Thoracic aorta (tissue), 2 donors: Measurements from ENCODE around the gene CAMK2D. TPM values are rescaled to one million over a fixed set of nuclear protein-coding genes. Genes with fewer than 3 reads are reported as not detected.

Experiments used
- ATAC-seq: fragments of 150-250 bp; one replicate; pipeline ENCODE4 v1.8.0; 2017; ENCODE audit warnings: low read depth; ENCODE audit not compliant: insufficient number of reproducible peaks, low FRiP score
- DNase-seq: peaks from one replicate; pipeline ENCODE4 v3.0.0-alpha.2; 2020; ENCODE audit warnings: low spot score
- H3K27ac ChIP-seq, 2 donors: fragments of 200-600 bp; sonication (generic); 1 replicate in 1 of 2; 2 replicates in 1 of 2; pipeline ENCODE4 v1.5.1; 2016; ENCODE audit warnings: mild to moderate bottlenecking in 2 of 2, moderate library complexity in 2 of 2
- H3K27me3 ChIP-seq: fragments of 200-600 bp; sonication (generic); replicated peaks from 2 replicates; pipeline ENCODE4 v1.6.0; 2016; ENCODE audit warnings: mild to moderate bottlenecking; ENCODE audit not compliant: insufficient read depth
- H3K36me3 ChIP-seq: fragments of 200-600 bp; sonication (generic); one replicate; pipeline ENCODE4 v1.5.1; 2016
- H3K4me1 ChIP-seq, 2 donors: fragments of 200-600 bp; sonication (generic); 1 replicate in 1 of 2; 2 replicates in 1 of 2; pipeline versions ENCODE4 v1.5.1 to v1.6.0; 2016; ENCODE audit warnings: low read depth in 2 of 2, mild to moderate bottlenecking in 1 of 2; ENCODE audit not compliant: control insufficient read depth in 1 of 2
- H3K4me3 ChIP-seq: fragments of 200-600 bp; sonication (generic); 2 replicates; pipeline ENCODE4 v1.5.1; 2016; ENCODE audit warnings: mild to moderate bottlenecking
- H3K9me3 ChIP-seq: fragments of 200-600 bp; sonication (generic); 2 replicates; pipeline ENCODE4 v1.5.1; 2016
- CTCF ChIP-seq: fragments of 200-600 bp; sonication (generic); IDR thresholded peaks from one replicate; pipeline ENCODE4 v1.5.1; 2019; ENCODE audit warnings: antibody characterized with exemption
- total RNA-seq, 2 donors: library from RNA; depleted of rRNA; stranded (reverse); fragments of >200 nt; gene quantifications; one replicate each; pipeline versions ENCODE4 v1.1.0 to v1.2.3, GENCODE V29; 2016

Gene CAMK2D
- total RNA-seq, 2 donors from 2014 or later, result 50.6 to 70.1 TPM

GRCh38 chr4:113561758-113562157, 199.8 kb downstream of the CAMK2D start:
- H3K27me3 ChIP-seq, result no peaks in the 10 kb centered on the region
- ATAC-seq, result no peak

GRCh38 chr4:113561092-113561491, 200.4 kb downstream of the CAMK2D start:
- no peak for TF ChIP-seq CTCF
- Histone ChIP-seq H3K4me3 (no peak overlapping the region), H3K27me3 (no peaks in the 10 kb centered on the region), H3K27ac (no peak overlapping the region), H3K36me3 (no peaks in the 10 kb centered on the region), H3K9me3 (no peaks in the 10 kb centered on the region), H3K4me1 (peaks cover 3 to 7% of the 10 kb centered on the region in 2 donors)
- no peak for ATAC-seq
- no peak for DNase-seq

More at GRCh38 chr4:113561758-113562157, 199.8 kb downstream of the CAMK2D start:
- no peaks in the 10 kb centered on the region for H3K9me3 ChIP-seq
- no peak for TF ChIP-seq CTCF
- DNase-seq, result no peak
- H3K4me1 ChIP-seq, result peaks cover under 1 to 3% of the 10 kb centered on the region in 2 donors
- H3K4me3 ChIP-seq, result no peak overlapping the region
- no peaks in the 10 kb centered on the region for H3K36me3 ChIP-seq
- no peak overlapping the region for H3K27ac ChIP-seq

- peaks cover 3 to 12% of the 10 kb centered on the region in 2 donors for H3K4me1 ChIP-seq
- H3K36me3 ChIP-seq, result no peaks in the 10 kb centered on the region
- DNase-seq, result no peak
- no peak overlapping the region for H3K4me3 ChIP-seq
- no peak for TF ChIP-seq CTCF
- H3K9me3 ChIP-seq, result no peaks in the 10 kb centered on the region
- no peak overlapping the region for H3K27ac ChIP-seq
- no peaks in the 10 kb centered on the region for H3K27me3 ChIP-seq
- no peak for ATAC-seq
Measured at GRCh38 chr4:113560579-113560978, 201.0 kb downstream of the CAMK2D start.

GRCh38 chr4:113559947-113560346, 201.6 kb downstream of the CAMK2D start:
- no peak overlapping the region for H3K4me3 ChIP-seq
- H3K9me3 ChIP-seq, result no peaks in the 10 kb centered on the region
- DNase-seq, result no peak
- H3K4me1 ChIP-seq, result peaks cover 3 to 14% of the 10 kb centered on the region in 2 donors
- TF ChIP-seq CTCF, result no peak
- H3K36me3 ChIP-seq, result no peaks in the 10 kb centered on the region
- H3K27ac ChIP-seq, result no peak overlapping the region
- ATAC-seq, result no peak
- H3K27me3 ChIP-seq, result no peaks in the 10 kb centered on the region

- peak overlapping the region; percentile 48 for H3K4me3 ChIP-seq
- peaks cover 3 to 14% of the 10 kb centered on the region in 2 donors for H3K4me1 ChIP-seq
- no peaks in the 10 kb centered on the region for H3K36me3 ChIP-seq
- H3K9me3 ChIP-seq, result no peaks in the 10 kb centered on the region
- no peak for TF ChIP-seq CTCF
- H3K27ac ChIP-seq, result peak overlapping the region; percentile 65 to 70
- no peak for ATAC-seq
- DNase-seq, result no peak
- H3K27me3 ChIP-seq, result no peaks in the 10 kb centered on the region
Measured at GRCh38 chr4:113556382-113557134, 205.0 kb downstream of the CAMK2D start.
